ENCODE results near the gene BTNL8.

The BTNL8 gene

GRCh38 chr5:180900178-180900577 lies 1.2 kb downstream of the BTNL8 start:
- no peak overlapping the region for H3K9ac ChIP-seq (ENCODE audit: low read depth, low read length)
- no peak overlapping the region for H3K4me3 ChIP-seq (ENCODE audit: low read depth in 1 of 2, low read length in 2 of 2)
- H2AFZ ChIP-seq (ENCODE audit: low read depth, low read length) = no peak overlapping the region
- H3K9me3 ChIP-seq (ENCODE audit: insufficient read depth, low read length, severe bottlenecking) = no peaks in the 10 kb centered on the region
- ATAC-seq (ENCODE audit: insufficient read depth, low read depth) = no peak
- H3K27me3 ChIP-seq (ENCODE audit: insufficient read depth, low read length, poor library complexity) = no peaks in the 10 kb centered on the region
- no peaks in the 10 kb centered on the region for H3K79me2 ChIP-seq (ENCODE audit: insufficient read depth, low read length)
- H4K20me1 ChIP-seq (ENCODE audit: insufficient read depth, low read length) = no peaks in the 10 kb centered on the region
- no peak for DNase-seq
- H3K4me1 ChIP-seq (ENCODE audit: insufficient read depth, low read length) = no peaks in the 10 kb centered on the region
- H3K27ac ChIP-seq (ENCODE audit: low read length) = no peak overlapping the region
- no peak overlapping the region for H3K4me2 ChIP-seq (ENCODE audit: insufficient read depth, low read length)
- H3K36me3 ChIP-seq (ENCODE audit: insufficient read depth, low read length) = no peaks in the 10 kb centered on the region
- TF ChIP-seq EZH2 (IDR thresholded peaks at IDR 0.05; ENCODE audit: borderline replicate concordance, low read depth, low read length, severe bottlenecking) (no peak), CTCF (IDR thresholded peaks at IDR 0.05; ENCODE audit: borderline replicate concordance, extremely low read depth, low read length, poor library complexity, severe bottlenecking) (no peak)

GRCh38 chr5:180901319-180902009 lies 2.5 kb downstream of the BTNL8 start:
- H3K79me2 ChIP-seq (ENCODE audit: insufficient read depth, low read length) = no peaks in the 10 kb centered on the region
- H3K4me2 ChIP-seq (ENCODE audit: insufficient read depth, low read length) = no peak overlapping the region
- H3K36me3 ChIP-seq (ENCODE audit: insufficient read depth, low read length) = no peaks in the 10 kb centered on the region
- H3K9ac ChIP-seq (ENCODE audit: low read depth, low read length) = no peak overlapping the region
- TF ChIP-seq EZH2 (IDR thresholded peaks at IDR 0.05; ENCODE audit: borderline replicate concordance, low read depth, low read length, severe bottlenecking) = no peak
- no peak for TF ChIP-seq CTCF (IDR thresholded peaks at IDR 0.05; ENCODE audit: borderline replicate concordance, extremely low read depth, low read length, poor library complexity, severe bottlenecking)
- no peaks in the 10 kb centered on the region for H3K27me3 ChIP-seq (ENCODE audit: insufficient read depth, low read length, poor library complexity)
- H2AFZ ChIP-seq (ENCODE audit: low read depth, low read length) = no peak overlapping the region
- no peak overlapping the region for H3K27ac ChIP-seq (ENCODE audit: low read length)
- H3K4me3 ChIP-seq (ENCODE audit: low read depth in 1 of 2, low read length in 2 of 2) = no peak overlapping the region
- ATAC-seq (ENCODE audit: insufficient read depth, low read depth) = no peak
- no peaks in the 10 kb centered on the region for H3K4me1 ChIP-seq (ENCODE audit: insufficient read depth, low read length)
- DNase-seq = no peak
- H4K20me1 ChIP-seq (ENCODE audit: insufficient read depth, low read length) = no peaks in the 10 kb centered on the region
- H3K9me3 ChIP-seq (ENCODE audit: insufficient read depth, low read length, severe bottlenecking) = no peaks in the 10 kb centered on the region

- Histone ChIP-seq H3K27ac (ENCODE audit: low read length) (no peak overlapping the region), H3K36me3 (ENCODE audit: insufficient read depth, low read length) (no peaks in the 10 kb centered on the region), H3K27me3 (ENCODE audit: insufficient read depth, low read length, poor library complexity) (no peaks in the 10 kb centered on the region), H3K4me1 (ENCODE audit: insufficient read depth, low read length) (no peaks in the 10 kb centered on the region), H3K4me3 (ENCODE audit: low read depth in 1 of 2, low read length in 2 of 2) (no peak overlapping the region), H3K9me3 (ENCODE audit: insufficient read depth, low read length, severe bottlenecking) (no peaks in the 10 kb centered on the region), H2AFZ (ENCODE audit: low read depth, low read length) (no peak overlapping the region), H3K9ac (ENCODE audit: low read depth, low read length) (no peak overlapping the region), H3K4me2 (ENCODE audit: insufficient read depth, low read length) (no peak overlapping the region), H4K20me1 (ENCODE audit: insufficient read depth, low read length) (no peaks in the 10 kb centered on the region), H3K79me2 (ENCODE audit: insufficient read depth, low read length) (no peaks in the 10 kb centered on the region)
- ATAC-seq (ENCODE audit: insufficient read depth, low read depth) = no peak
- no peak for TF ChIP-seq EZH2 (IDR thresholded peaks at IDR 0.05; ENCODE audit: borderline replicate concordance, low read depth, low read length, severe bottlenecking)
- no peak for DNase-seq
These were observed 9.4 kb downstream of the BTNL8 start for GRCh38 chr5:180908400-180908799.

GRCh38 chr5:180908998-180909731 lies 10.2 kb downstream of the BTNL8 start:
- Histone ChIP-seq H3K9ac (ENCODE audit: low read depth, low read length) (no peak overlapping the region), H3K27ac (ENCODE audit: low read length) (no peak overlapping the region), H3K79me2 (ENCODE audit: insufficient read depth, low read length) (no peaks in the 10 kb centered on the region), H4K20me1 (ENCODE audit: insufficient read depth, low read length) (no peaks in the 10 kb centered on the region), H3K36me3 (ENCODE audit: insufficient read depth, low read length) (no peaks in the 10 kb centered on the region), H3K4me2 (ENCODE audit: insufficient read depth, low read length) (no peak overlapping the region), H3K9me3 (ENCODE audit: insufficient read depth, low read length, severe bottlenecking) (no peaks in the 10 kb centered on the region), H3K27me3 (ENCODE audit: insufficient read depth, low read length, poor library complexity) (no peaks in the 10 kb centered on the region), H3K4me3 (ENCODE audit: low read depth in 1 of 2, low read length in 2 of 2) (no peak overlapping the region), H3K4me1 (ENCODE audit: insufficient read depth, low read length) (no peaks in the 10 kb centered on the region), H2AFZ (ENCODE audit: low read depth, low read length) (no peak overlapping the region)
- DNase-seq (no peak), ATAC-seq (ENCODE audit: insufficient read depth, low read depth) (no peak)
- TF ChIP-seq EZH2 (IDR thresholded peaks at IDR 0.05; ENCODE audit: borderline replicate concordance, low read depth, low read length, severe bottlenecking) (no peak), CTCF (IDR thresholded peaks at IDR 0.05; ENCODE audit: borderline replicate concordance, extremely low read depth, low read length, poor library complexity, severe bottlenecking) (no peak)

Measured in DND-41 (cell line).